Epithelial cell of proximal tubule (primary cell): ENCODE results near the gene CCDC116. TPM values are rescaled to one million over a fixed set of nuclear protein-coding genes. Genes with fewer than 3 reads are reported as not detected.
"Not testable (repeated sequence)": the region's sequence is repeated elsewhere in the genome, so short reads cannot be mapped to it uniquely, and the experiment has no call there.

Source experiments
- DNase-seq: peaks from one replicate; pipeline ENCODE4 v3.0.0-alpha.2; 2011; ENCODE audit warnings: low read depth
- H3K4me3 ChIP-seq: 2 replicates; pipeline ENCODE4 v1.5.1; 2011; ENCODE audit warnings: low read depth, mild to moderate bottlenecking, low read length
- total RNA-seq: library from RNA; depleted of rRNA; stranded (reverse); fragments of >200 nt; gene quantifications from 2 replicates; pipeline ENCODE4 v1.2.3, GENCODE V29; 2015
- TF ChIP-seq, protein P1 (sequence below): conservative IDR thresholded peaks from 2 replicates; pipeline ENCODE4 v1.5.1; 2012; ENCODE audit warnings: low read depth, mild to moderate bottlenecking, low read length

CCDC116 gene
- total RNA-seq, 1 donor from 2014 or later, result 0.17 TPM

DNA sequence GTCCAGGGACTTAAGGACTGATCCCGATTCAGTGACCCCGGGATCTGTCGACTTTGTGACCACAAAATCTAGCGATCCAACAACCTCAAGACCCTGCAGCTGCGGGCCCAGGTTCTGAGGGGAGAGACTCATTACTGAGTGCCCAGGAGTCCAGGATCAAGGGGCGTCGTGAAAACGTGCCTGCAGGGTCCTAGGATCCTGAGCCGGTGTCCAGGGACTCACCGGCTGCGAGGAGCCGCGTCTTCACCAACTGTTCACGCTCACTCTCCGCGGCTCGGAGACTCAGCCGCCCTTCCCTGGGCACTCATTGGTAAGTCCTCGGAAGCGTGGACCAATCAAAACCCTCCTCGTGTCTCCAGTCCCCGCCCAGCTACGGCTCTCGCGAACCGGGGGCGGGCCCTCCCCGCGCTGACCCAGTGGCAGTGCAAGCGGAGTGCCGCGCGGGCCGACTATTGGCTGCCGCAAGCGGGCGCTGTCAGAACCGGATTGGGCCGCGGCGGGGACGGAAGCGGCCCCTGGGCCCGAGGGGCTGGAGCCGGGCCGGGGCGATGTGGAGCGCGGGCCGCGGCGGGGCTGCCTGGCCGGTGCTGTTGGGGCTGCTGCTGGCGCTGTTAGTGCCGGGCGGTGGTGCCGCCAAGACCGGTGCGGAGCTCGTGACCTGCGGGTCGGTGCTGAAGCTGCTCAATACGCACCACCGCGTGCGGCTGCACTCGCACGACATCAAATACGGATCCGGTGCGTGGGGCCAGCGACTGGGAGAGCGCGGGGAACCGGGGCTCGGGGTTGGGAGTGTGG lies 9.4 kb downstream of the CCDC116 start, which contains the start of gene SDF2L1:
Gene SDF2L1 (plus strand): TSS at position 514 of the 795 bp plus-strand sequence. CDS start 35 bp downstream, at position 549.
- TF ChIP-seq, protein P1, sequence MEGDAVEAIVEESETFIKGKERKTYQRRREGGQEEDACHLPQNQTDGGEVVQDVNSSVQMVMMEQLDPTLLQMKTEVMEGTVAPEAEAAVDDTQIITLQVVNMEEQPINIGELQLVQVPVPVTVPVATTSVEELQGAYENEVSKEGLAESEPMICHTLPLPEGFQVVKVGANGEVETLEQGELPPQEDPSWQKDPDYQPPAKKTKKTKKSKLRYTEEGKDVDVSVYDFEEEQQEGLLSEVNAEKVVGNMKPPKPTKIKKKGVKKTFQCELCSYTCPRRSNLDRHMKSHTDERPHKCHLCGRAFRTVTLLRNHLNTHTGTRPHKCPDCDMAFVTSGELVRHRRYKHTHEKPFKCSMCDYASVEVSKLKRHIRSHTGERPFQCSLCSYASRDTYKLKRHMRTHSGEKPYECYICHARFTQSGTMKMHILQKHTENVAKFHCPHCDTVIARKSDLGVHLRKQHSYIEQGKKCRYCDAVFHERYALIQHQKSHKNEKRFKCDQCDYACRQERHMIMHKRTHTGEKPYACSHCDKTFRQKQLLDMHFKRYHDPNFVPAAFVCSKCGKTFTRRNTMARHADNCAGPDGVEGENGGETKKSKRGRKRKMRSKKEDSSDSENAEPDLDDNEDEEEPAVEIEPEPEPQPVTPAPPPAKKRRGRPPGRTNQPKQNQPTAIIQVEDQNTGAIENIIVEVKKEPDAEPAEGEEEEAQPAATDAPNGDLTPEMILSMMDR, result no peak
- DNase-seq, result peak; percentile 81
- H3K4me3 ChIP-seq, result peak within 1 kb of the TSS; percentile 80

DNA sequence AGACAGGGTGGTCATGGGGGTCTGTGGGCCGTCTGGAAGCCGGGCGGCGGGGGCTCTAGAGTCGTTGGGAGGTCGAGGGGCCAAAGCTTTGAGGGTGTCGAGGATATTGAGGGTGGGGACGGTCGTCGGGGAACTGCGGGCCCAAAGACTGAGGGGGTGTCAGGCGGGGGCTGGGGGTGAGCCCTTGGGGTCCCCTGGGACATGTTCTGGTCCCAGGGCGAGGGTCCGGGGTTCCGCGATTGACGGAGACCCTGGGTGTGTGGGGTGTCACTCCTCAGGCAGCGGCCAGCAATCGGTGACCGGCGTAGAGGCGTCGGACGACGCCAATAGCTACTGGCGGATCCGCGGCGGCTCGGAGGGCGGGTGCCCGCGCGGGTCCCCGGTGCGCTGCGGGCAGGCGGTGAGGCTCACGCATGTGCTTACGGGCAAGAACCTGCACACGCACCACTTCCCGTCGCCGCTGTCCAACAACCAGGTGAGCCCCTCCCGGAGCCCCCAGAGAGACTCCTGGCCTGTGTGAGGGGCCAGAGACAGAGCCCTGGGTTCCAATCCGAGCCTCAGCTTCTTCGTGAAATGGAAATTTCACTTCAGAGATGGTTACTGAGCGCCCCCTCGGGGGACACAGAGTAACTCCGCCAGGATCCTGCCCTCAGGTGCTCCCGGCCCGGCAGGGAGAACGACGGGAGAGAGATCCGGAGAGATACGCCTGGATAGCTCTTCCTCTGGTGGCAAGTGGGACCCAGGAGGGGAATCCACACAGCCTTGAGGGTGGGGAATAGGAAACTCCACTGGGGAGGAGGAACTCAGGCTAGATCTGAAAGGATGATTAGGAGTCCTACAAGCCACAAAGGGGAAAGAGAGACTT lies 10.3 kb downstream of the CCDC116 start:
- H3K4me3 ChIP-seq, result peak overlapping the region; percentile 80
- TF ChIP-seq, protein P1, result peak; percentile 65
- no peak for DNase-seq

- TF ChIP-seq, protein P1, result peak; percentile 18
- DNase-seq, result no peak
- H3K4me3 ChIP-seq, result peak overlapping the region; percentile 80
Observed at GRCh38 chr22:21643533-21644357, 11.2 kb downstream of the CCDC116 start.

DNA sequence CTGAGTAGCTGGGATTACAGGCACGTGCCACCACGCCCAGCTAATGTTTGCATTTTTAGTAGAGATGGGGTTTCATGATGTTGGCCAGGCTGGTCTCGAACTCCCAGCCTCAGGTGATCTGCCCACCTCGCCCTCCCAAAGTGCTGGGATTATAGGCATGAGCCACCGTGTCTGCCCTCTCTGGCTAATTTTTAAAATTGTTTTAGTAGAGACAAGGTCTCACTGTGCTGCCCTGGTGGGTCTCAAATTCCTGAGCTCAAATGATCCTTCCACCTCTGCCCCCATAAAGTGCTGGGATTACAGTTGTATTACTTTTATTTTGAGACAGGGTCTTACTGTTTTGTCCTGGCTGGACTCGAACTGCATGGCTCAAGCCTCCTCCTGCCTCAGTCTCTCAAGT lies 13.0 kb downstream of the CCDC116 start:
- H3K4me3 ChIP-seq, DNase-seq: not testable (repeated sequence)

DNA sequence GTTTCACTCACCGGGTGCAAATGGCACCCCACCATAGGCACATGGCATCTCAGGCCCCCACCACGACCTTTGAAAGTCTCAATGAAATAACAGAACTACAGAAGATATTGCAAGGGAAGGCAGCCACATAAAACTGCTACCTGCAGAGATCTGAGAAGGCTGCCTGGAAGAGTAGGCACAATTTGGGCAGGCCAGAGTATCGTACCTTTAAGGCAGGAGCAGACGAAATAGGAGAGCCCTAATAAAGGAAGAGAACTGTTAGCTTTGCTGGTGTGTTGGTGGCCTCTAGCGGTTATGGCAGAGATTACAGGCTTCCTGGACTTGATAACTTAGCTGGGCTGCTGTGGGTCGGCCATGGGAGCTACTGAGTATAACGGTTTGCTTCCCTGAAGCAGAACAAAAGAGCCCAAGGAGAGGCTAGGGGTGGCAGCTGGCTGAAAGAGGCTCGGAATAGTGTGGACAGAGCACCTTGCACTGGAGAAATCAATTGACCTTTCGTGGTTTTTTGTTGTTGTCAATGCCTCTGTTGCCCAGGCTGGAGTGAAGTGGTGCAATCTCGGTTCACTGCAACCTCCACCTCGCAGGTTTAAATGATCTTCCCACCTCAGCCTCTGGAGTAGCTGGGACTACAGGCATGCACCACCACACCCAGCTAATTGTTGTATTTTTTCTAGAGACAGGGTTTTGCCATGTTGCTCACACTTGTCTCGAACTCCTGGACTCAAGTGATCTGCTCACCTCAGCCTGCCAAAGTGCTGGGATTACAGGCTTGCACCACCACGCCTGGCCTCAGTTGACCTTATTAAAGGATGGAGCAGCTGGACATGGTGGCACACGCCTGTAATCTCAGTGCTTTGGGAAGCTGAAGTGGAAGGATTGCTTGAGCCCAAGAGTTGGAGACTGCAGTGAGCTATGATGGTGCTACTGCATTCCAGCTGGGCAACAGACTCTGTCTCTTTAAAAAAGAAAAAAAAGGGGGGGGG lies 14.3 kb downstream of the CCDC116 start:
- DNase-seq, result peak; percentile 26
- H3K4me3 ChIP-seq, result no peak overlapping the region
- TF ChIP-seq, protein P1, result peak; percentile 90

DNA sequence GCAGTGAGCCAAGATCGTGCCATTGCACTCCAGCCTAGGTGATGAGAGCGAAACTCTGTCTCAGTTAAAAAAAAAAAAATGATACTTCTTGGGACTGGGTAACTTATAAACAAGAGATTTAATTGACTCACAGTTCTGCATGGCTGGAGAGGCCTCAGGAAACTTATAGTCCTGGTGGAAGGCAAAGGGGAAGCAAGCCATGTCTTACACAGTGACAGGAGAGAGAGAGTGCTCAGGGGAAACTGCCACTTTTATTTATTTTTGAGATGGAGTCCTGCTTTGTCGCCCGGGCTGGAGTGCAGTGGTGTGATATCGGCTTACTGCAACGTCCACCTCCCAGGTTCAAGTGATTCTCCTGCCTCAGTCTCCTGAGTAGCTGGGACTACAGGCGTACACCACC lies 17.7 kb downstream of the CCDC116 start:
- TF ChIP-seq, protein P1, result no peak
- DNase-seq, result no peak
- no peak overlapping the region for H3K4me3 ChIP-seq
